H1 (cell line): ENCODE measurements around the gene TNC. TPM values are rescaled to one million over a fixed set of nuclear protein-coding genes. Genes with fewer than 3 reads are reported as not detected.

Experiments
- BCL11A ChIP-seq, 2 experiments: IDR thresholded peaks; one replicate each; pipeline ENCODE4 v1.6.1; 2011; ENCODE audit warnings: low read depth in 2 of 2, low read length in 2 of 2, mild to moderate bottlenecking in 2 of 2
- polyA plus RNA-seq, 7 experiments: library from polyadenylated mRNA; depleted of rRNA in 3 of 7; stranded (reverse) in 5 of 7; unstranded in 2 of 7; fragments of >200 nt in 5 of 7; fragments of 200-250 nt in 2 of 7; gene quantifications; 1 replicate in 5 of 7; 2 replicates in 1 of 7; 4 replicates in 1 of 7; pipeline versions ENCODE4 v1.2.1 to v1.2.3, GENCODE V29; 2011 to 2013; ENCODE audit warnings: missing spikeins in 2 of 7, mixed read lengths in 2 of 7
- total RNA-seq: library from RNA; stranded (reverse); fragmentation: NEBNext Ultra II Directional; extraction: Animal tissue kit (Norgen Biotek cat#: 25700); gene quantifications from 2 replicates; pipeline ENCODE4 v1.2.1, GENCODE V29; 2021

The TNC gene
- total and polyA plus RNA-seq, 2 of the 8 experiments (the other 6 are each of a cell fraction or from before 2014, with no cell fraction given), result 6.2 to 11.4 TPM

GRCh38 chr9:115015018-115015635 lies 102.8 kb downstream of the TNC start (continued):
- no peak for TF ChIP-seq BCL11A (IDR thresholded peaks at IDR 0.05; ENCODE audit: low read depth in 2 of 2, low read length in 2 of 2)
